ENCODE data around the gene TMED1.

TMED1 gene

DNA sequence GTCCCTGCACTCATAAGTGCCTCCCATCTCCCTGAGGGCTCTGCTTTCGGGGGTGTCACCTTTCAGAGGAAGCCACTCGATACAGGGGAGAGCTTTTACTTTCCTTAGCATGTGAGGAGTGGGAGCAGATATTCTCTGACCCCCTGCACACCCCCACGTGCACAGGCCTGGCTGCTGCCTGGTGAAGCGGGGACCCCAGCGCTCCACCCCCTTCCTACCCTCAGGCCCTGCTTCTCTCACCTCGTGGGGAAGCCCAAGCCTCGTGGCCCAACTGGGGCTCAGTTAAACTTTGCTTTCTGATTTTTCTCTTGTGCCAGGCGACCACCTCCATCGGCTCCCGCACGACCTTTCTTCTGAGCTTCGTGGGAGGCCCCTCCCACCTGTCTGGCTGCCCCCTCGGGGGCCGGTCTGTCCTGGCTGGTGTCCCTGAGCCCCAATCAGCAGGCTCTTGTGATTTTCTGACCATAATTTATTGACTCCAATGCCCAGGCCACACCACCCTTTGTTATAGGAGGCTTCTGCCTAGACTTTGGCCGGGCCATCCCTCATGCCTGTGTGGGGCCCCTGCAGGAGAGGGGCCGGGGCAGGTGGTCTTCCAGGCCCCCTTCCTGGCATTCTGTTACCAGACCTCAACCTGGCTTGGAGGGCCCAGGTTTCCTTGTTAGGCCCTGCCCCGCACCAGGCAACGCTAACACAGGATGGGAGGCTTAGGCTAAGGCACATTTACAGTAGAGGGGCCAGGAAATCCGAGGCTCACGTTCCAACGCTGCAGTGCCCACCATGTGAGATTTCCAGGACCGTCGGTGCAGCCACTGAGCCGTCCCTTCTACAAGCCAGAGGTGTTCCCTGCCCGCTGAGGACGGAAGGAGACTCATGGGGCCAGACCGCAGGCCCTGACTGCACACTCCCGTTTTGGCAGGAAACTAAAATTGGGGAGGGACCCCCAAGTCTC lies 3.7 kb downstream of the TMED1 start:
- DNase-seq: no peak

DNA sequence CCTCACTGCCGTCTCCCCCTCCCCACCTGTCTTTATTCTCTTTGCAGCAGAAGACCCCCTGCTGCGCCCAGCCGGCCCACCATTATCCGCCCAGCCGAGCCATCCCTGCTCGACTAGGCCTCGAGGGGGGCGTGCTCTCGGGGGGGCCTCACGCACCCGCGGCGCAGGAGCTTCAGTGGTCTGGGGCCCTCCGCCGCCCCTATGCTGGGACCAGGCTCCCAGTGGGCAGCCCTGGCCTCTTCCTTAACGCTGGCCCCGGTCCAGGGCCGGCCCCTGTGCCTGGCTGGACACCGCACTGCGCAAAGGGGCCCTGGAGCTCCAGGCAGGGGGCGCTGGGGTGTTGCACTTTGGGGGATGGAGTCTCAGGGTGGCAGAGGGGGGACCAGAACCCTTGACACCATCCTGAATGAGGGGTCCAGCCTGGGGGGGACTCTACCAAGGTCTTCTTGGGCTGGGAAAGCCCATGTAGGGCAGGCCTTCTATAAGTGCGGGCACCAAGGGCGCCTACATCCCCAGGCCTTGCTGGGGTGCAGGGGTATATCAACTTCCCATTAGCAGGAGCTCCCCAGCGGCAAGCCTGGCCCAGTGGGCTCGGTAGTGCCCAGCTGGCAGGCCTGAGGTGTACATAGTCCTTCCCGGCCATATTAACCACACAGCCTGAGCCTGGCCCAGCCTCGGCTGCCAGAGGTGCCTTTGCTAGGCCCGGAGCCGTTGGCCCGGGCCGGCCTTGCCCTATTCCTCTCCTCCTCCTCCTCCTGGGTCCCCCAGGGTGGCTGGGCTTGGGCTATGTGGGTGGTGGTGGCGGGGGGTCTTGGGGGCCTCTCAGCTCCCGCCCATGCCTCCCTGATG lies 4.9 kb downstream of the TMED1 start:
- DNase-seq: no peak

DNA sequence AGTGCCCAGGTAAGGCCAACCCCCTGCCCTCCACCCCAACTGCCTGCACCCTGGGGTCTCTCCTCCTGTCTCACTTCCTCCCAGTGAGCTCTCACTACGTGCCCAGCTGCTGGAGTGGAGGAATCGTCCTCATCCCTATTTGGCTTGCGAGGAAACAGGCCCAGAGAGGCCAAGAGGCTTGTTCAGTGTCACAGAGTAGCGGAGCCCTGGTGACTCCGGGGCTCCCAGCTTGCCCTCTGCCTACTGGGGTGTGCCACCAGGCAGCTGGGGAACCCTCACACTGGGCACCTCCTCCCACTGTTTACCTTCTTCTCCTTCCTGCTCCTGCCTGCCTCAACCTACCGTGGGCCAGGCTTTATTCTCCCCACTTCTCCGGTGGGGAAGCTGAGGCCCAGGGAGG lies 5.6 kb downstream of the TMED1 start:
- no peak for DNase-seq

- no peak for DNase-seq
Measured at GRCh38 chr19:10829967-10830366, 6.0 kb downstream of the TMED1 start.

DNA sequence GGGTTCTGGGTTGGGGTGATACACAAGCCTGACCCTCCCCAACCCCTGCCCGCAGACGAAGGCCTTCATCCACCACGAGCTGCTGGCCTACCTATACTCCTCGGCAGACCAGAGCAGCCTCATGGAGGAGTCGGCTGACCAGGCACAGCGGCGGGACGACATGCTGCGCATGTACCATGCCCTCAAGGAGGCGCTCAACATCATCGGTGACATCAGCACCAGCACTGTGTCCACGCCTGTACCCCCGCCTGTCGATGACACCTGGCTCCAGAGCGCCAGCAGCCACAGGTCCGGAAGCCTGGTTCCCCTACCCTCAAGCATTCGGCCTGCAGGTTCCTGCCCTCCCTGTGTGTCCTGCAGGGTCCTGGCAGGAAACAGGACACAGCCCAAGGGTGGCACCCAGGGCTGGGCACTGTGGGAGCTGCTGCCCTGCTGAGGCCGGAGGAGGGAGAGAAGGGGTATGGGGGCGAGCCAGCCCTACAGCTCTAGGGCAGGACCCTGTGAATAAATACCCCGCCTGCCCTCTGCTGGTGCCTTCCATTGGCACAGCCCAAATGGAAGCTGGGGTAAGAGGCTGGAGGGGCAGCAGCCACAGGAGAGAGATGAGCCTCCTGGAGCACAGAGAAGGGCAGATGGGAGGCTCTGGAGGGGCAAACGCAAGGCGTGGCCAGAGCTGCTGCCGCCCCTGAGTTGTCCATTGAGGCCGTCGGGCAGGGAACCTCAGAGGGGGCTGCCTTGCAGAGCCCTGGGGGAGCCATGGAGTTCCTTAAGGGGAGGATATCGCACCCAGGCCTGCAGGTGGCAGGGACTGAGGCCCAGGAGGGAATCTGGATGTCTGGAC lies 6.8 kb downstream of the TMED1 start:
- DNase-seq: no peak

- no peak for DNase-seq
Measured at GRCh38 chr19:10826846-10827245, 9.2 kb downstream of the TMED1 start.

- DNase-seq: peak in 2 of 4 experiments; percentile 34 to 47
Measured at GRCh38 chr19:10826231-10826630, 9.8 kb downstream of the TMED1 start.

DNA sequence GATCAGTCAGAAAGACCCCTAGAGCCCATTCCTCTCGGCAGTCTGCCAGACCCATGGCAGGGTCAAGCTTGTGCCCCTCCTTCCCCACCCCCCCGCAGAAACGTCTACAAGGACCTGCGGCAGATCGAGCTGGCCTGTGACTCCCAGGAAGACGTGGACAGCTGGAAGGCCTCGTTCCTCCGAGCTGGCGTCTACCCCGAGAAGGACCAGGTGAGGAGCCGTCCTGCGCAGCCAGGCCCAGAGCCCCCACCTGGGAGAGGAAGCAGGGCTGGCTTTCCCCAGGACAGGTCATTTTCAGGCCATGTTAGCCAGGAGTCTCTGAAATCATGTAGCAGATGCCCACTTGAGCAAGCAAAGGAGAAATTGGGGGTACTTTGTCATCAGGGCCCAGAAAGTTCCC lies 12.3 kb downstream of the TMED1 start:
- DNase-seq: no peak

- DNase-seq: no peak
Measured at GRCh38 chr19:10820173-10820572, 15.8 kb downstream of the TMED1 start.

DNA sequence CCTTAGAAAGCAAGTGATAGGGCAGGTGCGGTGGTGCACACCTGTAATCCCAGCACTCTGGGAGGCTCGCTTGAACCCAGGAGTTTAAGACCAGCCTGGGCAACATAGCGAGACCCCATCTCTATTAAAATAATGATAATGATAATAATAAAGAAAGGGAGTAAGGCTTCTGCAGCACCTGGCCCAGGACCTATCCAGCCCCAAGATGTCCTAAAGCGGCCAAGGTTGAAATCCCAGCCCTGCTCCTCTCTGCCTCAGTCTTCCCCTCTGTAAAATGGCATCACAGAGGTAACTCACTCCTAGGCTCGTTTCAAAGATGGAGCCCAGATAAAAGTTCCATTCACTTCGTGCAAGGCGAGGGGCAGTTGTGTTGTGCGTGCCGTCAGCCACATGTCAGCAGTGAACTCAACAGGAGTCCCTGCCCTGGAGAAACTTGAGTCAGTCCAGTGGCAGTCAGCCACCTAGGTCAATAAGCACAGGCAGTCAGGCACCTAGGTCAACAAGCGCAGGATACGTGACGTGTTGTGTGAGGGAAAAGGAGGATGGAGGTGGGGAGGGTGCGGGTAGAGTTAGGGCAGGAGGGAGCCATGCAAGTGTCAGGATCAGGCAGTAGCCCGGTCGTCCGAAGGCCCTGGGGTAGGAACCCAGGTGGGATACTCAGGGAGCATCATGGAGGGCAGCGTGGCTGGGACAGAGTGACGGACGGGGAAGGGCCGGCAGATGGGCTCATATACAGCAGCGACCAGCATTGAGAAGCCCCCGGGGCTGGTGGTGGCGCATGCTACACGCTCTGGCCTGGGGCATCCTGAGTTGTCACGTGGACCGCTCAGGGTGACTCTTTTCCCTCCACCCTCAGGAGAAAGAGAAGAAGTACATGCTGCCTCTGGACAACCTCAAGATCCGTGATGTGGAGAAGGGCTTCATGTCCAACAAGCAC lies 16.6 kb downstream of the TMED1 start:
- DNase-seq: no peak

DNA sequence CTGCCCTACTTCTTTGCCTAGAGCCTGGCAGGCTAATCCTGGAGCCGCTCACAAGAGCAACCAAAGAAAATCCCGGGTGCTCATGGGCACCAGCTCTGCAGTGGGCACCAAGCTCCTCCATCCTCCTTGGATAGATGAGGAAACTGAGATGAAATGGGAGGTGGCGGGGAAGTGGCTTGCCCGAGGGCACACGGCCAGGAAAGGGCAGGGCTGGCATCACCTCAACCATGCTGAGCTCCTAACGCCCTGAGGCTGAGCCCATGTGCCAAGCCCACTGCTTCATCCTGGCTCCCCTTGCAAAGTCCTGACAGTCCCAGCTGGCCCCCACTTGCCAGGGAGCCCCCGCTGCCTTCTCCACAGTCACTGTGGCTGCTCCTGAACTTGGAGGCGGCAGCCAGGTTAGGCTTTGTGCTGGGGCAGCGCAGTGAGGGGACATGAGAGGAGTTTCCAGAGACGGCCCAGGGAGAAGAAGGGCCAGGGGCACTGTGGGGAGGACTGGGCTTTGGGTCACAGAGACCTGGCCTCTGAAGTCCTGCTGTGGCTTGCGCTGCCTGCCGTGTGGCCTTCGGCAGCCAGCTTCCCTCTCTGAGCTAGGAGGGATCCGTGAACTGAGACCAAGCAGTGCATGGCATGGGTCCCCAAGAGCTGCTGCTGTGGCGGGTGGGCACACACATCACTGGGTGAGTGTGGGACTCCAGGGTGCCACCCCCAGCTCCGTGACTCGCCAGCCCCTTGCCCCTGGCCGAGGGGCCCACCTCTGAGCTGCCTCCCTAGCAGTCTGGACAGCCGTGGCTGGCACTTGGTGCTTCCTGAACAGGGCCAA lies 17.5 kb downstream of the TMED1 start:
- DNase-seq: no peak

GRCh38 chr19:10817291-10818038 lies 18.5 kb downstream of the TMED1 start:
- no peak for DNase-seq

DNA sequence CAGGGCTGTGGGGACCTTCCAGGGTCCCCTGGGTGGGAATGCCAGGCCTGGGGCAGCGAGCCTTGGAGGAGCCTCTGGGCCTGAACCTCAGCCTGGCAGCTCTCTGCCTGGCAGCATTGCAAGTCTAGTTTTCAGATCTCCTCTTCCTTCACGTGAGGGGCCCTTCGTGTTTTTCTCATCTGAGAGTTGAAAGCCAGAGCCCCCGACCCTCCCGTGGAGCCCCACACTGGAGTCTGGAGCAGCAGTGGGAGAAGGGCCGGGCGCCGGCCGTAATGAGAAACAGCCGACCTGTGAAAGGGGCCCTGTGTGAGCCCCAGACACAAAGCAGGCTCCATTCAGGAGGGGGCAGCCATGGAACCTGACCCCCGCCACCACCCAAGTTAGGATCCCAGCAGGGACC lies 19.3 kb downstream of the TMED1 start:
- DNase-seq: no peak

DNA sequence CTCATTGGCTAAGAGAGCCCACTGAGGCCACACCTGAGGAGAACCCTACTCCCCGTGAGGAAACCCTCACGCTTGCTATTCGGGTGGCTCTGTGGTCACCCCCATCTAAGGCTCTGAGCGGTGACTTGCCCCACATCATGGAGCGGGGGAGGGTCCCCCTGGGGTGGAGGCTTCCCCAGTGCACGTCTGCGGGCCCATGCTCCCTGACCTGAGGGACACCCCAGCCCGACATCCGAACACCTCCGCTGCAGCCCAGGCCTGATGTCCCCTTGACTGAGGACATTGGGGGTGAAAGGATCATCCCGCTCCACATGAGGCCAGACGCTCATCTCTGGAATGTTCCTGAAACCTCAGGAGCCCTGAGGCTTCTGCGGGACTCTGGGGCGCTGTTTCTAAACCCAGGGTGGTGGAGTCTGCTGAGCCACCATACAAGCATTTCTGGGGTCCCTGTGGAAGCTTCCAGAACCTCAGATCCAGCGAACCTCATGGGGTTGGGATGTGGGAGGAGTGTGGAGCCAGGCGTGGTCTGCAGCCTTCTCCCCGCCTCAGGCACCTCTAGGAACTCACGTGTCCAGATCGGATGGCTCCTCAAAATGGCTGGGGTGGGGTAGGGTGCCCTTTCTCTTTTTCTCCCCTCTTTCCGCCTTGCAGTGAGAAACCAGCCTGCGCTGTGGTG lies 19.9 kb downstream of the TMED1 start:
- DNase-seq: no peak

- DNase-seq: peak in 2 of 4 experiments; percentile 34 to 43
Measured at GRCh38 chr19:10815007-10815536, 20.9 kb downstream of the TMED1 start.

DNA sequence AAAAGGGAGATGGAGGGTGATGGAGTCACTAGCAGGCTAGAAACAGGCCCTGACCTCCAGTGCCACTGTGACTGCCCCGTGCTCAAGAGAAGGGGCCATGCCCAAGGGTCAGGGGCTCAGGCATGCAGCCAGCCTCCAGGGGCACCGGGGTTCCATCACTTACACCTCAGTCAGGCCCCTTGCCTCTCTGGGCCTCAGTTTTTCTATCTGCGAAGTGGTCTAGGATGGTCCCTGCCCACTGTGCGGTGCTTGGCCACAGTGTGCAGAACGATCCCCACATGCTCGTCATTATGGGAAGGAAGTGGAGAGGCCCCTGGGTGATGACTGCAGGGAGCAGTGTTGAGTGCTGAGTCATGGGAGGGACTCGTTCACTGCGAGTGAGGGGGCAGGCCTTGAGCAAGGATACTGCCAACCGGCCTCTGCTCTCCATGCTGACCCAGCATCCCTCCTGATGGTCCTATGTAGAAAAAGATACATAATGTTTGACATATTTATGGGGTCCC lies 23.1 kb downstream of the TMED1 start:
- peak; percentile 88 to 96 (median 94) for DNase-seq

GRCh38 chr19:10812196-10812595 lies 23.8 kb downstream of the TMED1 start:
- peak in 1 of 4 experiments; percentile 14 for DNase-seq

GRCh38 chr19:10811391-10812111 lies 24.5 kb downstream of the TMED1 start:
- DNase-seq: no peak

All from suppressor macrophage (primary cell).